HG03565 (cell line): Measurements from ENCODE around the gene ANKLE1.
A peak's percentile ranks its signal among the peaks of the same experiment; 100 is the strongest.

Experiments used
- ATAC-seq: cut with Tn5 transposase; IDR thresholded peaks from one replicate; pipeline ENCODE4 v1.9.1; 2021; ENCODE audit warnings: mild to moderate bottlenecking, moderate library complexity; ENCODE audit not compliant: unreplicated experiment

Gene ANKLE1

GRCh38 chr19:17305216-17305516 is 23.5 kb downstream of the ANKLE1 start:
- no peak for ATAC-seq

GRCh38 chr19:17305517-17306284 is 24.0 kb downstream of the ANKLE1 start, which contains the start of gene MRPL34:
TSS of gene MRPL34 (plus strand) at chr19:17305872. CDS start at chr19:17305893, 21 bp downstream.
- peak; percentile 66 for ATAC-seq

DNA sequence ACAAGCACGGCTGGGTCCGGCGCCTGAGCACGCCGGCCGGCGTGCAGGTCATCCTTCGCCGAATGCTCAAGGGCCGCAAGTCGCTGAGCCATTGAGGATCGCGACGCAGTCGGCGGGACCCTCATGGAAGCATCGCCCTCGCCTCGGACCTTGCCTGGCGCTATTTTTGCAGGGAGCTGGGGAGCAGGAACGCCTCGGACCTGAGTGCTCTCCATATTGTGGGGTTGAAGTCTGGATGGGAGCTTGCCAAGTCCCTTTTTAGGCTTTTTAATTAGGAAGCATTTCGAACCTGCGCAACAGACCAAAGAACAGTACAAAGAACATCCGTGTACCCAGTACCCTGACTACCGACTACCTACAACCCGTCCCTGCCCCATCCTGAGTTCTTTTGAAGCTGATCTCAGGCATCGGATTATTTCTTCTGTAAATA is 24.6 kb downstream of the ANKLE1 start:
- ATAC-seq, result no peak

- ATAC-seq, result no peak
Observed at GRCh38 chr19:17307876-17308377, 26.2 kb downstream of the ANKLE1 start.

GRCh38 chr19:17309198-17309964 is 27.7 kb downstream of the ANKLE1 start, which contains the start of gene DDA1:
TSS of gene DDA1 (plus strand) at chr19:17309563. CDS start at chr19:17309655, 92 bp downstream.
- ATAC-seq, result peak; percentile 39

DNA sequence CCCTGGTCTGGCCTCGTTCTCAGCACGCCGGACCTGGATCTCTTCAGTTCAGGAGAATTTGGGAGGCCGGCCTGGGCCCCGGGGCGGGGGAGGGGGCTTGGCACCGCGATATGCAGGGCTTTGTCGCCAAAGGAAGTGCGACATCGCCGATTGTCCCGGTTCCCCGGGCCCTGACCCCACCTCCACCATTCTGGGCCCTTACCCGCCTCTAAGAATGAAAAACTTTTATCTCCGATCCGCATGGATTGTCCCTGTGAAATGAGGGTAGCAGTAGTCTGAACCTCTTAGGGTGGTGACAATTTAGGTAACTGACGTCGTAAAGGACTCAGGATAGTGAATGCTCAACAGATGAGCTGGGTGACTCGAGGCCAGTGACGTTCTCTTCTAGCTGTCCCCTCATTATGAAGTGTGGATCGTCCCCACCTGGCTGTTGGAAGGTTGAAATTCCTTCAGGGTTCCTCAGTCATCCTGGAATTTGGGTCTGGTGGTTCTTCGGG is 28.3 kb downstream of the ANKLE1 start:
- no peak for ATAC-seq

DNA sequence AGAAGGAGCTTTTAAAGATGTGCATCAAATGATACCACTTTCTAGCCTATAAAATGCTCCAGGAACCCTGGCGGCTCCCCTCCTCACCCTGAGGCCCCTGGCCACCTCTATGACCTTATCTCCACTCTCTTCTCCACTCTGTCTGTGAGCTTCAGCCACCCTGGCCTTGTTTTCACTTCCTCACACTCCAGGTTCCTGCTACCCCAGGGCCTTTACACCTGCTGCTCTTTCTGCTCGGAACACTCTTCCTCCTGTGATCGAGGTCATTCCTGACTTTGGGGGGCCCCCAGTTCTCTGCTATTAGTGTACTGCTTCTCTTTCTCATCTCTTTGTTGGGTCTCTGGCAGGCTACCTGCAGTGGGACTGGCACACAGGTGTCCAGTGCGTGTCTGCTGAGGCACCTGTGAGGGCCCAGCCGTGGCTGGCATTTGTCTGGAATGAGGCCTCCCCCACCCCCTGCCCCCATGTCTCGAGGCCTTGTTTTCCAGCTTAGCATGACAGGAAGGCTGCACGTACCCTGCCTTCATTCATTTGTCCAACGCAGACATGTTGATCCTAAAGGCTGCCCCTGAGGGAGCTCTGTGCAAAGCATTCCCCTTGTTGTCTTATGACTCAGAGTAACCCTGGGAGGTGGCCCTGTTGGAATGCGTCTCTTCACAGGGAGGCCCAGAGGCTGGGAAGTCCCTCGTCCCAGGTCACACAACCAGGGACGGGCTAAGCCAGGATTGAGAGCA is 29.9 kb downstream of the ANKLE1 start:
- no peak for ATAC-seq

DNA sequence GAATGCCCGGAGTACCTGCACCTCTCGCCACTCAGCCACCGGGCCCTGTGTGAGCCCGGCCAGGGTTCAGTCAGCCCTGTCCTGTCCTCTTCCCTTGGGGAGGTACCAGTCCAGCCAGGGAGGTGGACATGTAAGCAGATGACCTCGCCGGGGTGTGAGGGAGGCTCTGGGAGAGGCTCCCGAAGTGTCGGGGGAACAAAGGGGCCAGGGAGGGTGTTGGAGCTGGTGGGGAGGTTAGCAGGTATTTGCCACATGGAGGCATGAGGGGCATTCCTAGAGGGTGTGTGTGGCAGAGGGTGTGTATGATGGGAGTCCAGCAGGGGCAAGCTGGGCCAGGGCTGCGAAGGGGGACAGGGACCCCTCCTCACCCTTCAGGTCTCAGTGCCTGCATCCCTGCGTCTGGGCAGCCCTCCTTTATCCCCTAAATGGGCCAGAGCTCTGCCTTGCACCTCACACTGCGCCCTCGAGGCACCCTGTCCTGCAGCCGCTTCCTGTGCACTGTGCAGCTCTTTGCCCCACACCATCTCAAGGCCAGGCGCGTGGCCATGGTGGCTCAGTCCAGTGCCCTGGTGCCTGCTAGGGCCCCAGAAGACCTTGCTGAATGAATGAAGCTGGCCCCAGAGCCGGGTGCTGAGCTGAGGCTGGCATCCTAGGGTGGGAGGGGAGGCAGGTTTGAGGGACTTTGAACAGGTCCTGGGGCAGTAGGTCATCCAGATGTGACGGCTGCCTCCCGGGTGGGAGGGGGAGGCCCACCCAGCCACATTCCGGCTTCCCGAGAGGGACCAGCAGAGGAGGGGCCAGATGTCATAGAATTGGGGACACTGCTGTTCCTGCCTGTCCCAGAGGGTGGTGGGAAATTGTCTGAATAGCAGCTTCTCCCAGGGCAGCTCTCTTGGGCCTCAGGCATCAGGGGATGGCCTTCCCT is 30.8 kb downstream of the ANKLE1 start:
- no peak for ATAC-seq

DNA sequence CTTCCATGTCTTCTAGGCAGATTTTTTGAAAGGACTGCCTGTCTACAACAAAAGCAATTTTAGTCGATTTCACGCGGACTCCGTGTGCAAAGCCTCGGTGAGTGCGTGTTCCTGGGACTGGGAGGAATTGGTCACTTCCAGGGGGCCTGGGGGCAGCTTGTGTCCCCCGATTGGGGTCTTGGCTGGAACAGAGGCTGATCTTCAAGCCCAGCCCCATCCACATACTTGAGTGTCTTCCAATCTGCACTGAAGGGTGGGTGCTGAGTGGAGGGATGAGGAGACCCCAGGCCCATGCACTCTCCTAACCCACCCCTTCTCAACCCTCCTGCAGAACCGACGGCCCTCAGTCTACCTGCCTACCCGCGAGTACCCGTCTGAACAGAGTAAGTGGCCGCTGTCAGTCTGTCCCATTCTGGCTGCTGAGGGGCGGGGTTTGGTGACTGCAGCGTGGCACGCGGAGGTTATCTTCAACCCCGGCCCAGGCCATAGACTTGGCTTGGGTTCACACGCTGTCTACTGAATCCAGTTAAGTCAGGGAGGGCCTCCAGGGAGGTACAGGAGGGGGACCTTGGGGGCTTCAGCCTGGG is 32.4 kb downstream of the ANKLE1 start:
- no peak for ATAC-seq

DNA sequence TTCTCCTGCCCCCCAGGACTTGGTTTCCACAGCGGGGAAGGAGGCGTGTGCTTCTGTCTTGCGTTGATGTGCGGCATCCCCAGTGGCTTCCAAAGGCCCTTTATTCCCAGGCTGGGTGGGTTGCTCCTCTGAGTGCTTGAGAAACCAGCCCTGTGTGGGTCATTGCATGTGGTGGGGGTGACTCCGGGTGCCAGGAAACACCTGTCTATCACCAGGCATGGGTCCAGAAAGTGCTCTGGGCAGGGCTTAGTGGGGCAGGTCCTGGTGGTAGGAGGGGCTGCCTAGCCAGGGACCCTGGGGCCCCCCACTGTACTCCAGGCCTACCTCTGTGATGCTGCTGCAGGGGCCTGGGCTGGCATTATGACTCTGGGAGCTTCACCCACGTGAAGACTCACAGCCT is 37.3 kb downstream of the ANKLE1 start:
- ATAC-seq, result no peak

- no peak for ATAC-seq
Observed at GRCh38 chr19:17319473-17320238, 38.0 kb downstream of the ANKLE1 start.

DNA sequence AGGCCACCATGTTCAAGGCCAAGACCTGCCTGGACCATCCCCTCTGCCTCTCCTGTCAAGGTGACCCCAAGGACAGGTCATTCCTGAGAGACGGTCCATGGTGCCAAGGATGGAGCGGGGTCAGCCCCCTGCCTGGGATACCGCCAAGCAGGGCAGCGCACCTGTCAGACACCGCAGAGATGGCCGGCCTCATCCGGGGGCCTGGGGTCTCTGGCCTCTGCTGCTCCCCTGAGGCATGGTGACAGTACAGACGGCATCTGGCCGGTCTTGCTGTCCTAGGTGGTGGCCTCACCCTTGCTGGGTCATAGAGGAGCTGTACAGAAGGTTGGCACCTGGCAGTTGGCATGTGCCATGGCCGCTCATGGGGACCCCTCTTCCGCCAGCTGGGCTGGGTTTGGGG is 38.7 kb downstream of the ANKLE1 start:
- no peak for ATAC-seq

DNA sequence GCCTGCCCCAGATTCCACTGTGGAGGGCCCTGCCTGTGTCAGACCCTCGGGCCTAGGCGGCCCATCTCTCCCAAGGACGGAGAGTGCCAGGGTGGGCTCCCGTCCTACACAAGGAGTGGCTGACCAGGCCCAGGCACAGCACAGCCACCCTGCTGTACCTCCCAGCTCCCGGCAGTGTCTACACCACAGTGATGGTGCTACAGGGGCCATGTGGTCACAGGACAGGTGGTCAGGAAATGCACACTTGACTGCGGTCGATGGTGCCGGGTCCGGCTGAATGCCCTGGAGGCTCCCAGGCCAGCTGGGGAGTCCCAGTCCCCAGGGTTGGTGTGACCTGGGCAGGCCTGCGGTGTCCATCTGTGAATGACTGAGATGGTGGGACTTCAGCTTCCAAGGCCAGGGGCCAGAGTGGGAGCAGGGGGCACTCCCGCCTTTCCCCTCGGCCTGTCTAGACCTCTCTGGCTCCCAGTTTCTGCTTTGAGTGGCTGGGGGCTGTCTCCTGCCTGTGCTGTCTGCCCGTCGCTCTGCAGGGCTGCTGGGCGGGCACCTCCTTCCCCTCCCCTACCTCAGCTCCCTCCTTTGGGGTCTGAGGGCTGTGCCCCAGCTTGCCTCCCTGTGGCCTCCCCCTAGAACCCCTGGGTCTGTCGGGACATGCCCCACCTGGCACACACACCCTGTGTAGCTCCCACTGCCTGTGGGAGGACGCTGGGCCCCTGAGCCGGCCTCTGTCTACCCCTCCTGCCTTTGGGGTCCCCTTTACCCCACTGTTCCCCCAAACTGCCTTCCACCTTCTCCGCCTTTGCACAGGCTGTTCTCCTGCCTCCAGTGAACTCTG is 40.2 kb downstream of the ANKLE1 start:
- no peak for ATAC-seq

DNA sequence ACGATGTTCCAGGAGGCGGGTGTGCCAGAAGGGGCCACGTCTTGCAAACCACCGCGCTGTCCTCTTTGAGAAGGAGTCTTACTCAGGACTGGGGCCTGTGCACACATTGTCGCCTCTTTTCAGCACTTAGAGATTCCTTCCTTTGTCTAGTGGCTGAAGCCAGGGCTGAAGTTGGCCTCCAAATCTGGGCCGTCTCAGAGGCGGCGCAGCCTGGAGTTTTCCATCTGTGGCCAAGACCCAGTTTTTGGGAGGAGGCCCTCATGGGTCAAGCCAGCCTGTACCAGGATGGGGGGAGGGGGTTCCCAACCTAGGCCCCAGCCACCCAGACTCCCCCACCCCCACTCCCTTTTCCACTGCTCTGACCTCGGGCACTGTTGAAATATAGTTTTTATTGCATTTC is 41.2 kb downstream of the ANKLE1 start:
- no peak for ATAC-seq

DNA sequence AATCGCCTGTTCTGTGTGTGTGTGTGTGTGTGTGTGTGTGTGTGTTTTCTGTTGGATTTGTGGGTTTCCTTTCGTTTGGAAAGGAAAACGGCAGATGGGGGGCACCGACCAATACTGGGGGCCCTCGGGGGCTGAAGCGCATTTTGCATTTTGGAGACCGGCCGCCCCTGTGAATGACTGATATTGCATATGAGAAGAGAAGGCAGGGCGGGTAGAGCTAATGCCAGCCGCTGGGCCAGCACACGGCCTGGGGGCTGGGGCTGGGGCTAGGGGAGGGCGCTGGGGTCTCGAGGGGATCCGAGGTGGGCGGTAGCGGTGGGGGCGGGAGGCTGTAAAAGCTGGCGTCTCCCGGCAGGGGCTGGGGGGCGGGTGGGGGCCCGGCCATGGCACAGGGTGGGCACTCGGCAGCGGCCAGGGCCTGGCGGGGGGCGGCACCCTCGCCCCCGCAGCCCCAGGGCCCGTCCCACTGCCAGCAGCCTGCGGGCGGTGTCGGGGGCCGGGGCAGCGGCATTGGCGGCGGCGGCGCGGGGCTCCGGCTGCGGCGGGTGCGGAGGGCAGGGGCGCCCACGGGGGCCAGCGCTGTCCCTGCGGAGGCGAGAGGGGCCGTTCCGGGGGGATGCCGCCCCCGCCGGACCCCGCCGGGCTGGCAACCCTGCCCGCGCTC is 41.7 kb downstream of the ANKLE1 start:
- ATAC-seq, result no peak

DNA sequence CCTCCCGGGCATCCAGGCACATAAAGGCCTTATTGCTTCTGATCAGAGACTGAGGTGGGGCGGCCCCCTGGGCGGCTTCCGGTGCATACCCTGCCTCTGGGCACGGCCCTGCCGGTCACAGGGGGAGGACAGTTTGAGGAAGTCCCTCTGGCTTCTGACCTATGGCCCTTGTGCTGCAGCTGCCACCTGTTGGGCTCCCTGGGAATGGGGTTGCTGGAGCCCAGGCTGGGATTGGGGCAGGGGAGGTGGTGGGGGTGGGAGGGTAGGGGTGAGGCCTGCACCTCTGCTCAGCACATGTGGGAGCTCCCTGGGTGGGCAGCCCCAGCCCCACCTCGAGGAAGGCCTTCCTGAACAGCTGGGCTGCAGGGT is 42.2 kb downstream of the ANKLE1 start:
- no peak for ATAC-seq

DNA sequence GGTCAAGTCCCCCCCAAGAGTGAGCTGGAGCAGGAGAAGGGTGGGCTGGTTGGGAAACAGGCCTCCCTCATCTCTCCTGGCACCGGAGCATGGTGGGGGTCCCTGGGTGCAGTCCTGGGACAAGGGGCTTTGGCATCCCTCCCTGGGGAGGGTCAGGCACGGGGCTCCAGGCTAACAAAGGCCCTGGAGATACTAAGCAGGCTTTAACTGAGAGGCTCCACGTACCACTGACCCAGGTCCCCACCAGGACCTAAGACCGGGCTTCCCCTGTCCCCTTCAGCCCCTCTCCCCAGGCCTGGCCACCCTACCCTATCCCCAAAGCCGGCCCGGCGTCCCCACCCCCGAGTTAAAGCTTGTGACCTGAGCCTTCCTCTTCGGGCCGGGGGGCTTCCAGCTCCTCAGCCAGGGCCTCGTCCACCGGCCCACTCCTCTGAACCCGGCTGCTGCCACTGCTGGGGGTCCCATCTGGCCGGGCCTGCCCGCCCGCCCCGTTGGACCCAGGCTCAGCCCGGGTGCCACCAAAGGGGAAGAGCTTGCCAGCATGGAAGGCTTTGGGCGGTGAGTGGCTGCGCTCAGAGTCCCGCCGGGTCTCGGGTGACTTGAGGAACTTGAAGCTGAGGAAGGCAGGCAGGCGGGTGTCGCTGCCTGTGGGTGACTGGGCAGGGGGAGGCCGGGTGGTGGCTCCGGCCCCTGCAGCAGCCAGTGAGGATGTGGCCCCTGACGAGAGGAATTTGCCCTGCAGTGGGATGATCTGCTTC is 42.8 kb downstream of the ANKLE1 start:
- no peak for ATAC-seq
